ENCODE measurements around the gene CYP11A1. TPM values are rescaled to one million over a fixed set of nuclear protein-coding genes. Genes with fewer than 3 reads are reported as not detected.

CYP11A1 gene
- total and polyA plus RNA-seq, 10 of the 15 experiments (the other 5 are each of a cell fraction or from before 2014, with no cell fraction given) = 0.11 to 1.2 (median 0.23) TPM; not detected in 5

- TF ChIP-seq HSF1 (IDR thresholded peaks at IDR 0.05; ENCODE audit: low read depth, low read length) (peak; percentile 96), POLR2AphosphoS5 (IDR thresholded peaks at IDR 0.05; ENCODE audit: low read length) (no peak), ZBED1 (IDR thresholded peaks at IDR 0.05; ENCODE audit: borderline replicate concordance) (no peak), E4F1 (IDR thresholded peaks at IDR 0.05; ENCODE audit: borderline replicate concordance, partially characterized antibody) (no peak), MXI1 (IDR thresholded peaks at IDR 0.05; ENCODE audit: low read depth, low read length) (no peak), RELB (IDR thresholded peaks at IDR 0.05; ENCODE audit: low read depth) (no peak), TCF3 (IDR thresholded peaks at IDR 0.05; ENCODE audit: borderline replicate concordance, insufficient read depth, low read depth, low read length) (no peak), BHLHE40 (IDR thresholded peaks at IDR 0.05; ENCODE audit: borderline replicate concordance in 1 of 2, low read depth in 2 of 2, low read length in 1 of 2) (peak in 1 of 2 experiments; percentile 24; a peak in 1 of 4 replicates), SP1 (IDR thresholded peaks at IDR 0.05; ENCODE audit: low read depth, low read length) (no peak), GATAD2B (conservative IDR thresholded peaks at IDR 0.05; ENCODE audit: low read depth) (no peak), PAX5 (IDR thresholded peaks at IDR 0.05; ENCODE audit: borderline replicate concordance, low read depth, low read length) (no peak), BCLAF1 (IDR thresholded peaks at IDR 0.05) (no peak)
Measured at GRCh38 chr15:74399100-74399499, 31.7 kb upstream of the CYP11A1 start (continued).
